Subcutaneous adipose tissue (tissue), 4 donors: ENCODE measurements around the gene ZNF236. TPM values are rescaled to one million over a fixed set of nuclear protein-coding genes. Genes with fewer than 3 reads are reported as not detected.

Experiments used
- CTCF ChIP-seq: fragments of 450-650 bp; IDR thresholded peaks from one replicate; pipeline ENCODE4 v1.5.1; 2016; ENCODE audit warnings: low read depth, mild to moderate bottlenecking, control low read depth, antibody characterized with exemption, moderate library complexity
- total RNA-seq, 4 donors: library from RNA; depleted of rRNA; stranded (reverse); fragments of >200 nt; gene quantifications; one replicate each; pipeline ENCODE4 v1.1.0, GENCODE V29; 2016

Gene ZNF236
- total RNA-seq, 4 donors from 2014 or later: 11.4 to 15.5 (median 13.8) TPM

GRCh38 chr18:76953583-76954233 is 131.4 kb downstream of the ZNF236 start:
- TF ChIP-seq CTCF: no peak

DNA sequence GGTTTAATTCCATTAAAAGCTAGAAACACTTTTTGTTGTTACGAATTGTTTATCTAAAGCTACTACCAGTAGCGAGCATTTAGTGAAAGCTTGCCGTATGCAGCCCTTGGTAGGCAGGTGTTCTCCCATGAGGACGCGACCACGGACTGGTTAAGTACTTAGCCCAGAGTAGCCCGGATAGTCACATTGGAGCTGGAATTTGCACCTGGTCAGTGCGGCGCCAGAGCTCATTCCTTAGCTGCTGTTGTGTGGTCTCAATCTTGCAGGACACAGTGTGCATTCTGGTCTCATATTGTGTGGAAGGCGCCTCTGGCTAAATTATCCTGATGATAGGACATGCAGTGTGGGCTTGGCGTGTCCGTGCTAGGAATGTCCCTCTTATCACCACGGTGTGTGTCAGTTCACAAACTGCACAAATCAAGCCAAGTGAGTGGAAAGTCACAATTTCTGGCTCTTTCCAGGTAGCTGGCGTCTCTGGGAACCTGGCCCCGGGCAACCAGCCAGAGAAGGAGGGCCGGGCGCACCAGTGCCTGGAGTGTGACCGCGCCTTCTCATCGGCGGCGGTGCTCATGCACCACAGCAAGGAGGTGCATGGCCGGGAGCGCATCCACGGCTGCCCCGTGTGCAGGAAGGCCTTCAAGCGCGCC is 133.3 kb downstream of the ZNF236 start:
- TF ChIP-seq CTCF: no peak

- TF ChIP-seq CTCF: no peak
These were observed 134.3 kb downstream of the ZNF236 start for GRCh38 chr18:76956648-76957047.

GRCh38 chr18:76957384-76958355 is 135.3 kb downstream of the ZNF236 start:
- TF ChIP-seq CTCF: no peak

- no peak for TF ChIP-seq CTCF
These were observed 136.5 kb downstream of the ZNF236 start for GRCh38 chr18:76958692-76959341.

DNA sequence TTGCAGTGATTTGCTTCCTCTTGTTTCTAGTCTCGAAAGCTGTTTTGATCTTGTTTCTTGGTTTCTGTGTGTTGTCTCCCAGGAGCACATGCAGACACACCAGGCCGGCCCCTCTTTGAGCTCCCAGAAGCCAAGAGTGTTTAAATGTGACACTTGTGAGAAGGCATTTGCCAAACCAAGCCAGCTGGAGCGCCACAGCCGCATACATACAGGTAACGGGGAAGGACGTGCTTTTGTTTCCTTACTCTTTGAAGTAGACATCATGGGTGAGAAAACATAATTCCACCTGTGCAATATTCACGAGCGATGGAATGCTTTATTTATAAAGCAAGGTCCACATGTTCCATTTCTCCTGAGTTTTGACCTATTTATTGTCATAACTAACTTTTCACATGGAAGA is 137.2 kb downstream of the ZNF236 start:
- no peak for TF ChIP-seq CTCF
